Activated CD8-positive, alpha-beta T cell treated with anti-CD3 and anti-CD28 coated beads, Interleukin-2, amount 10 ng/mL, durations not matched to agents 7 days and 5 days (primary cell): Measurements from ENCODE around the gene CCDC178. TPM values are rescaled to one million over a fixed set of nuclear protein-coding genes. Genes with fewer than 3 reads are reported as not detected.

Experiments used
- ATAC-seq: fragments of 150-1000 bp; cut with Tn5 transposase; one replicate; pipeline ENCODE4 v1.10.0; 2021; ENCODE audit warnings: moderate library complexity
- CTCF ChIA-PET: fragments of 350-600 bp; sonication (Branson Sonifier 250); formaldehyde crosslinking; loops from one replicate; lab custom pipeline; 2021; ENCODE audit warnings: antibody characterized with exemption; lab: Charles Lee
- POLR2A ChIA-PET: fragments of 350-600 bp; sonication (Branson Sonifier 250); formaldehyde crosslinking; loops from one replicate; lab custom pipeline; 2021; ENCODE audit warnings: antibody characterized with exemption; lab: Charles Lee
- DNase-seq: peaks from one replicate; pipeline ENCODE4 v3.0.0-alpha.2; 2020
- H3K27ac Mint-ChIP-seq: one replicate; pipeline ENCODE4 v1.8.0; 2021; ENCODE audit warnings: mild to moderate bottlenecking, mixed read lengths
- H3K27me3 Mint-ChIP-seq: one replicate; pipeline ENCODE4 v1.8.0; 2021; ENCODE audit warnings: low read depth, mixed read lengths
- H3K36me3 Mint-ChIP-seq: one replicate; pipeline ENCODE4 v1.8.0; 2021; ENCODE audit warnings: low read depth, mixed read lengths
- H3K4me1 Mint-ChIP-seq: one replicate; pipeline ENCODE4 v1.8.0; 2021; ENCODE audit warnings: low read depth, mixed read lengths
- H3K4me3 Mint-ChIP-seq: one replicate; pipeline ENCODE4 v1.8.0; 2021; ENCODE audit warnings: mild to moderate bottlenecking, mixed read lengths
- H3K9me3 Mint-ChIP-seq: one replicate; pipeline ENCODE4 v1.8.0; 2022; ENCODE audit warnings: mixed read lengths; ENCODE audit not compliant: insufficient read depth
- total RNA-seq, 2 experiments: library from RNA; stranded (reverse); gene quantifications; one replicate each; pipeline ENCODE4 v1.2.3, GENCODE V29; 2021

The CCDC178 gene
- total RNA-seq = not detected

GRCh38 chr18:33440060-33441043 lies at the start of gene CCDC178:
Gene CCDC178 (minus strand): TSS chr18:33440721. CDS start chr18:33412088, 28,633 bp downstream.
- CTCF ChIA-PET = no interaction called here
- Mint-ChIP-seq H3K27ac (no peak within 1 kb of the TSS), H3K4me3 (no peak within 1 kb of the TSS), H3K27me3 (peaks cover 11% of the 10 kb centered on the region), H3K36me3 (no peaks in the 10 kb centered on the region), H3K9me3 (no peaks in the 10 kb centered on the region), H3K4me1 (no peaks in the 10 kb centered on the region)
- POLR2A ChIA-PET = no interaction called here
- ATAC-seq (no peak), DNase-seq (no peak)

GRCh38 chr18:33483908-33484307 lies 43.4 kb upstream of the CCDC178 start:
- Mint-ChIP-seq H3K27me3 (no peaks in the 10 kb centered on the region), H3K9me3 (no peaks in the 10 kb centered on the region), H3K27ac (no peak overlapping the region), H3K36me3 (no peaks in the 10 kb centered on the region), H3K4me3 (no peak overlapping the region), H3K4me1 (no peaks in the 10 kb centered on the region)
- POLR2A ChIA-PET = no interaction called here
- no peak for ATAC-seq
- CTCF ChIA-PET = no interaction called here
- no peak for DNase-seq

GRCh38 chr18:33472509-33472908 lies 32.0 kb upstream of the CCDC178 start:
- Mint-ChIP-seq H3K4me3 (no peak overlapping the region), H3K4me1 (no peaks in the 10 kb centered on the region), H3K36me3 (no peaks in the 10 kb centered on the region), H3K27ac (no peak overlapping the region), H3K9me3 (peaks cover 8% of the 10 kb centered on the region), H3K27me3 (no peaks in the 10 kb centered on the region)
- CTCF ChIA-PET = no interaction called here
- DNase-seq (no peak), ATAC-seq (no peak)
- POLR2A ChIA-PET = no interaction called here

GRCh38 chr18:33470216-33470615 lies 29.7 kb upstream of the CCDC178 start:
- POLR2A ChIA-PET = no interaction called here
- H3K36me3 Mint-ChIP-seq = no peaks in the 10 kb centered on the region
- no peak overlapping the region for H3K4me3 Mint-ChIP-seq
- ATAC-seq (no peak), DNase-seq (no peak)
- CTCF ChIA-PET = no interaction called here
- H3K9me3 Mint-ChIP-seq = peaks cover 8% of the 10 kb centered on the region
- H3K4me1 Mint-ChIP-seq = no peaks in the 10 kb centered on the region
- H3K27me3 Mint-ChIP-seq = no peaks in the 10 kb centered on the region
- no peak overlapping the region for H3K27ac Mint-ChIP-seq

GRCh38 chr18:33469699-33470098 lies 29.2 kb upstream of the CCDC178 start:
- POLR2A ChIA-PET = no interaction called here

GRCh38 chr18:33467531-33467930 lies 27.0 kb upstream of the CCDC178 start:
- no peak for ATAC-seq
- no peaks in the 10 kb centered on the region for H3K27me3 Mint-ChIP-seq

More at GRCh38 chr18:33469699-33470098, 29.2 kb upstream of the CCDC178 start:
- CTCF ChIA-PET = no interaction called here
- peaks cover 8% of the 10 kb centered on the region for H3K9me3 Mint-ChIP-seq
- no peak overlapping the region for H3K27ac Mint-ChIP-seq
- ATAC-seq (no peak), DNase-seq (no peak)
- no peaks in the 10 kb centered on the region for H3K4me1 Mint-ChIP-seq
- H3K36me3 Mint-ChIP-seq = no peaks in the 10 kb centered on the region
- no peaks in the 10 kb centered on the region for H3K27me3 Mint-ChIP-seq
- no peak overlapping the region for H3K4me3 Mint-ChIP-seq

GRCh38 chr18:33466822-33467221 lies 26.3 kb upstream of the CCDC178 start:
- CTCF ChIA-PET = no interaction called here
- H3K36me3 Mint-ChIP-seq = no peaks in the 10 kb centered on the region
- POLR2A ChIA-PET = no interaction called here
- no peak overlapping the region for H3K27ac Mint-ChIP-seq
- no peak overlapping the region for H3K4me3 Mint-ChIP-seq
- H3K27me3 Mint-ChIP-seq = no peaks in the 10 kb centered on the region
- H3K9me3 Mint-ChIP-seq = peaks cover 3% of the 10 kb centered on the region
- DNase-seq (no peak), ATAC-seq (no peak)
- no peaks in the 10 kb centered on the region for H3K4me1 Mint-ChIP-seq

More at GRCh38 chr18:33467531-33467930, 27.0 kb upstream of the CCDC178 start:
- CTCF ChIA-PET = interaction anchor here (1.3 kb wide), 1 partner anchor 236 kb away, joined by 4 read pairs; no protein-coding TSS in a partner anchor
- POLR2A ChIA-PET = no interaction called here
- no peak overlapping the region for H3K27ac Mint-ChIP-seq
- H3K36me3 Mint-ChIP-seq = no peaks in the 10 kb centered on the region
- no peak for DNase-seq
- no peak overlapping the region for H3K4me3 Mint-ChIP-seq
- H3K4me1 Mint-ChIP-seq = no peaks in the 10 kb centered on the region
- H3K9me3 Mint-ChIP-seq = peaks cover 3% of the 10 kb centered on the region

GRCh38 chr18:33460681-33461080 lies 20.2 kb upstream of the CCDC178 start:
- no peaks in the 10 kb centered on the region for H3K36me3 Mint-ChIP-seq
- H3K9me3 Mint-ChIP-seq = no peaks in the 10 kb centered on the region
- ATAC-seq = no peak
- no peak overlapping the region for H3K27ac Mint-ChIP-seq
- no peaks in the 10 kb centered on the region for H3K4me1 Mint-ChIP-seq
- ChIA-PET CTCF (no interaction called here), POLR2A (no interaction called here)
- no peaks in the 10 kb centered on the region for H3K27me3 Mint-ChIP-seq
- no peak overlapping the region for H3K4me3 Mint-ChIP-seq
- no peak for DNase-seq

- CTCF ChIA-PET = no interaction called here
- no peak overlapping the region for H3K27ac Mint-ChIP-seq
- ATAC-seq = no peak
- no peaks in the 10 kb centered on the region for H3K36me3 Mint-ChIP-seq
- peaks cover 5% of the 10 kb centered on the region for H3K9me3 Mint-ChIP-seq
- no peaks in the 10 kb centered on the region for H3K4me1 Mint-ChIP-seq
- no peak overlapping the region for H3K4me3 Mint-ChIP-seq
- H3K27me3 Mint-ChIP-seq = no peaks in the 10 kb centered on the region
- no peak for DNase-seq
- POLR2A ChIA-PET = no interaction called here
These were observed 19.1 kb upstream of the CCDC178 start for GRCh38 chr18:33459612-33460011.

- ATAC-seq = no peak
- CTCF ChIA-PET = no interaction called here
- POLR2A ChIA-PET = no interaction called here
- no peak overlapping the region for H3K27ac Mint-ChIP-seq
- H3K4me1 Mint-ChIP-seq = no peaks in the 10 kb centered on the region
- no peaks in the 10 kb centered on the region for H3K27me3 Mint-ChIP-seq
- DNase-seq = no peak
- H3K4me3 Mint-ChIP-seq = no peak overlapping the region
- H3K9me3 Mint-ChIP-seq = peaks cover 4% of the 10 kb centered on the region
- H3K36me3 Mint-ChIP-seq = no peaks in the 10 kb centered on the region
These were observed 6.1 kb upstream of the CCDC178 start for GRCh38 chr18:33446604-33447003.

- H3K4me1 Mint-ChIP-seq = no peaks in the 10 kb centered on the region
- ATAC-seq (no peak), DNase-seq (no peak)
- H3K36me3 Mint-ChIP-seq = no peaks in the 10 kb centered on the region
- no peak overlapping the region for H3K4me3 Mint-ChIP-seq
- peaks cover 8% of the 10 kb centered on the region for H3K27me3 Mint-ChIP-seq
- CTCF ChIA-PET = no interaction called here
- POLR2A ChIA-PET = no interaction called here
- H3K27ac Mint-ChIP-seq = no peak overlapping the region
- peaks cover 4% of the 10 kb centered on the region for H3K9me3 Mint-ChIP-seq
These were observed 4.2 kb upstream of the CCDC178 start for GRCh38 chr18:33444709-33445108.

- H3K4me3 Mint-ChIP-seq = no peak overlapping the region
These were observed 7.7 kb downstream of the CCDC178 start for GRCh38 chr18:33432857-33433256.

More at GRCh38 chr18:33432857-33433256, 7.7 kb downstream of the CCDC178 start:
- CTCF ChIA-PET = no interaction called here
- Mint-ChIP-seq H3K36me3 (no peaks in the 10 kb centered on the region), H3K4me1 (no peaks in the 10 kb centered on the region), H3K27ac (no peak overlapping the region), H3K27me3 (no peaks in the 10 kb centered on the region), H3K9me3 (peaks cover 3% of the 10 kb centered on the region)
- ATAC-seq (no peak), DNase-seq (no peak)
- POLR2A ChIA-PET = no interaction called here
